Osteoblast (primary cell): ENCODE results near the gene RNPEPL1. TPM values are rescaled to one million over a fixed set of nuclear protein-coding genes. Genes with fewer than 3 reads are reported as not detected.

ENCODE experiments used
- DNase-seq: peaks from one replicate; pipeline ENCODE4 v3.0.0; 2011; ENCODE audit warnings: low spot score, mixed read lengths; ENCODE audit not compliant: insufficient read length; ENCODE audit errors: missing footprints
- H2AFZ ChIP-seq: 2 replicates; pipeline ENCODE4 v1.6.0; 2011; ENCODE audit warnings: mild to moderate bottlenecking, low read length
- H3K27ac ChIP-seq: 2 replicates; pipeline ENCODE4 v1.5.1; 2011; ENCODE audit warnings: mild to moderate bottlenecking, low read depth, low read length, moderate library complexity
- H3K27me3 ChIP-seq: 2 replicates; pipeline ENCODE4 v1.6.0; 2012; ENCODE audit warnings: mild to moderate bottlenecking, control low read depth, inconsistent platforms, low read length, moderate library complexity; ENCODE audit not compliant: insufficient read depth
- H3K36me3 ChIP-seq: 2 replicates; pipeline ENCODE4 v1.5.1; 2011; ENCODE audit warnings: mild to moderate bottlenecking, low read length, control low read depth, moderate library complexity; ENCODE audit not compliant: insufficient read depth
- H3K4me1 ChIP-seq: 2 replicates; pipeline ENCODE4 v1.5.1; 2011; ENCODE audit warnings: mild to moderate bottlenecking, low read length, control low read depth, moderate library complexity; ENCODE audit not compliant: insufficient read depth
- H3K4me2 ChIP-seq: 2 replicates; pipeline ENCODE4 v1.6.0; 2011; ENCODE audit warnings: mild to moderate bottlenecking, low read length; ENCODE audit not compliant: insufficient read depth
- H3K4me3 ChIP-seq: fragments of 200-600 bp; sonication (generic); 3 replicates; pipeline ENCODE4 v1.5.1; 2012; ENCODE audit warnings: mild to moderate bottlenecking, low read length, inconsistent platforms; ENCODE audit not compliant: insufficient read depth
- H3K79me2 ChIP-seq: 2 replicates; pipeline ENCODE4 v1.6.0; 2012; ENCODE audit warnings: mild to moderate bottlenecking, low read length, control low read depth, inconsistent platforms; ENCODE audit not compliant: insufficient read depth
- H3K9me3 ChIP-seq: 2 replicates; pipeline ENCODE4 v1.5.1; 2011; ENCODE audit warnings: low read depth, low read length, control low read depth
- H4K20me1 ChIP-seq: 2 replicates; pipeline ENCODE4 v1.6.0; 2012; ENCODE audit warnings: mild to moderate bottlenecking, low read length, control low read depth; ENCODE audit not compliant: insufficient read depth
- CTCF ChIP-seq: IDR thresholded peaks from 2 replicates; pipeline ENCODE4 v1.5.1; 2011; ENCODE audit warnings: mild to moderate bottlenecking, low read depth, low read length, moderate library complexity; ENCODE audit errors: extremely low read depth
- total RNA-seq: library from RNA; depleted of rRNA; stranded (reverse); fragments of >200 nt; gene quantifications from 2 replicates; pipeline ENCODE4 v1.2.3, GENCODE V29; 2012

The RNPEPL1 gene
- total RNA-seq, 1 donor: 13.0 TPM

- Histone ChIP-seq H4K20me1 (peaks cover 38% of the 10 kb centered on the region), H2AFZ (peak within 1 kb of the TSS; percentile 93), H3K79me2 (peaks cover 89% of the 10 kb centered on the region), H3K27ac (peak within 1 kb of the TSS; percentile 79), H3K4me2 (peak within 1 kb of the TSS; percentile 90), H3K27me3 (no peaks in the 10 kb centered on the region), H3K9me3 (no peaks in the 10 kb centered on the region), H3K36me3 (no peaks in the 10 kb centered on the region), H3K4me1 (peaks cover 28% of the 10 kb centered on the region), H3K4me3 (peak within 1 kb of the TSS; percentile 90)
- no peak for TF ChIP-seq CTCF
- peak; percentile 100 for DNase-seq
These were observed 18.1 kb downstream of the RNPEPL1 start, which contains the start of gene CAPN10 for GRCh38 chr2:240586198-240586918. Gene CAPN10, plus strand, starts transcription at chr2:240586734. Its CDS starts 178 bp downstream, at chr2:240586912.

GRCh38 chr2:240586919-240587800 is 18.9 kb downstream of the RNPEPL1 start:
- H3K27ac ChIP-seq: peak overlapping the region; percentile 51
- peak; percentile 88 for DNase-seq
- TF ChIP-seq CTCF: no peak

GRCh38 chr2:240588006-240588655 is 19.8 kb downstream of the RNPEPL1 start:
- Histone ChIP-seq H3K4me2 (peak overlapping the region; percentile 90), H3K79me2 (peaks cover 87% of the 10 kb centered on the region)
- peak; percentile 62 for DNase-seq

More at GRCh38 chr2:240586919-240587800, 18.9 kb downstream of the RNPEPL1 start:
- peaks cover 89% of the 10 kb centered on the region for H3K79me2 ChIP-seq
- H3K4me1 ChIP-seq: peaks cover 32% of the 10 kb centered on the region
- H2AFZ ChIP-seq: peak overlapping the region; percentile 76
- no peaks in the 10 kb centered on the region for H3K27me3 ChIP-seq
- H3K4me2 ChIP-seq: peak overlapping the region; percentile 90
- H4K20me1 ChIP-seq: peaks cover 46% of the 10 kb centered on the region
- H3K4me3 ChIP-seq: peak overlapping the region; percentile 90
- H3K36me3 ChIP-seq: peaks cover 4% of the 10 kb centered on the region
- H3K9me3 ChIP-seq: no peaks in the 10 kb centered on the region

More at GRCh38 chr2:240588006-240588655, 19.8 kb downstream of the RNPEPL1 start:
- Histone ChIP-seq H2AFZ (no peak overlapping the region), H4K20me1 (peaks cover 47% of the 10 kb centered on the region), H3K9me3 (no peaks in the 10 kb centered on the region), H3K4me1 (peaks cover 32% of the 10 kb centered on the region), H3K27me3 (no peaks in the 10 kb centered on the region), H3K4me3 (peak overlapping the region; percentile 90), H3K27ac (no peak overlapping the region), H3K36me3 (peaks cover 6% of the 10 kb centered on the region)
- TF ChIP-seq CTCF: no peak
